Fibroblast of villous mesenchyme (primary cell): Measurements from ENCODE around the gene RTKN2. TPM values are rescaled to one million over a fixed set of nuclear protein-coding genes. Genes with fewer than 3 reads are reported as not detected.
A peak's percentile ranks its signal among the peaks of the same experiment; 100 is the strongest.

ENCODE experiments used
- DNase-seq: peaks from one replicate; pipeline ENCODE4 v3.0.0-alpha.2; 2010; ENCODE audit warnings: low read depth
- H3K4me3 ChIP-seq: 2 replicates; pipeline ENCODE4 v1.5.1; 2011; ENCODE audit warnings: low read depth, mild to moderate bottlenecking, low read length
- total RNA-seq: library from RNA; depleted of rRNA; stranded (reverse); fragments of >200 nt; gene quantifications from 2 replicates; pipeline ENCODE4 v1.2.3, GENCODE V29; 2012
- TF ChIP-seq, protein P1 (sequence below): IDR thresholded peaks from 2 replicates; pipeline ENCODE4 v1.5.1; 2012; ENCODE audit warnings: low read depth, mild to moderate bottlenecking, low read length; ENCODE audit not compliant: insufficient read depth

Gene RTKN2
- total RNA-seq, 1 donor, result 15.1 TPM

DNA sequence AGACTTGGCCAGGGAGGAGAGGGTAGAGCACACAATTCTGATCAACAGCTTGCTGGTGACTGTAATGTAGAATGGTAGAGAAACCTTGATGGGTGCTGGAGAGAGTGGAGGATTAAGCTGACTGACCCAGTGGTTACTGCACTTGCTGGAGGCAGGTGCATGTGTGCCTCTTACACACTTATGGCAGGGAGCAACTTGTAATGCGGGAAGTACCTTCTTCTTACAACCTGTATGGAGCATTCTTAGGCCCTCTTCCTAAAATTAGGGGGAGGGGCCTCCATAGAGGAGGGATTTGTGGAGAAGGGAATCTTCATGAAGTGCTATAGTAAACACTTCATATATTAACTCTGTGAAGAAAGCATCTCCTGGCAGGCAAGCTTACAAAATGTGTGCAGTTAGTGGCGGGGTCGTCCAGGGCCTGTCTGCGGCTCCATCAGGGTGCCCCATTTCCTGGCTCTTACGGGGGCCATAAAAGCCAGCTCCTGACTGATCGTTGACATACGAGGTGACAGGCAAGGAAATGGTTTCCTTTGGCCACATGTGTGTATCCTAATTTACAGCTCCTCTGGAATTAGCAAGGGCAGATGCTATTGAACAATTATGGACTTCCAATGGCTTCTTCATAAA lies 113.5 kb downstream of the RTKN2 start:
- TF ChIP-seq, protein P1, sequence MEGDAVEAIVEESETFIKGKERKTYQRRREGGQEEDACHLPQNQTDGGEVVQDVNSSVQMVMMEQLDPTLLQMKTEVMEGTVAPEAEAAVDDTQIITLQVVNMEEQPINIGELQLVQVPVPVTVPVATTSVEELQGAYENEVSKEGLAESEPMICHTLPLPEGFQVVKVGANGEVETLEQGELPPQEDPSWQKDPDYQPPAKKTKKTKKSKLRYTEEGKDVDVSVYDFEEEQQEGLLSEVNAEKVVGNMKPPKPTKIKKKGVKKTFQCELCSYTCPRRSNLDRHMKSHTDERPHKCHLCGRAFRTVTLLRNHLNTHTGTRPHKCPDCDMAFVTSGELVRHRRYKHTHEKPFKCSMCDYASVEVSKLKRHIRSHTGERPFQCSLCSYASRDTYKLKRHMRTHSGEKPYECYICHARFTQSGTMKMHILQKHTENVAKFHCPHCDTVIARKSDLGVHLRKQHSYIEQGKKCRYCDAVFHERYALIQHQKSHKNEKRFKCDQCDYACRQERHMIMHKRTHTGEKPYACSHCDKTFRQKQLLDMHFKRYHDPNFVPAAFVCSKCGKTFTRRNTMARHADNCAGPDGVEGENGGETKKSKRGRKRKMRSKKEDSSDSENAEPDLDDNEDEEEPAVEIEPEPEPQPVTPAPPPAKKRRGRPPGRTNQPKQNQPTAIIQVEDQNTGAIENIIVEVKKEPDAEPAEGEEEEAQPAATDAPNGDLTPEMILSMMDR, result no peak
- H3K4me3 ChIP-seq, result no peak overlapping the region

DNA sequence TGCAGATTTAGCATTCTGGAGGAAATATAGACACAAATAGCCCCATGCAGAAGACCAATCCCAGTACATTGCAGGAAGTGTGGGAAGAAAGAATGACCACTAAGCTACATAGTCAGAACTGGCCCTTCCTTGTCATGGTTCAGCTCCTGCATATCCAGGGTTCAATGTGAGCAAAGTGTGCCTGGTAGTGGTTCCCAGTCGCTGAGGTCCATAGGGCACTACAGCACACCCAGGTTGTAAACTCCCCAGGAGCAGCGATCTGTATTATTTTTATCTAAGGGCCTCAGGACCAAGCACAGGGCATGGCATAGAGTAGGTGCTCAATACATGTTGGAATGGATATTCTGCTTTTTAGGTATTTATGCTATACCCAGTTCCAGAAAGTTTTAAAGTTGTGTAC lies 114.4 kb downstream of the RTKN2 start:
- no peak for DNase-seq
- no peak overlapping the region for H3K4me3 ChIP-seq
- TF ChIP-seq, protein P1, result no peak

More for the DNA sequence above, 113.5 kb downstream of the RTKN2 start:
- no peak for DNase-seq

DNA sequence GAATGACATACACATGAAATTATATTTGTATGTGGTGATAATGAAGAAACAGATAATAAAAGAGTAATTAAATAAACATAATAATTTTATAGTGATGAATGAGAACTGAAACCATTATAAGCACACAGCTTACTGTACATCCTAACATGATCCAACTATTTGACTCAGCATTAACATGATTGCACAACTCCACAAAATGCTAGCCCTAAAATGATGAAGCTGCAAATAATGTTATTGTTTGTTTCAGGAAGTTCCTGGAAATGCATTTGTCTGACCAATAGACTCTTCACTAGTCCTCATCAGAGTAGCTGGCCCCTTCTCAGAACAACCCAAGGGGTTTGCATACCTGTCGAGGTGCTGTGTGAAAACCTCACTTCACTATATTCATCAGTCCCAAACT lies 115.5 kb downstream of the RTKN2 start:
- TF ChIP-seq, protein P1, result no peak
- peak; percentile 75 for DNase-seq
- no peak overlapping the region for H3K4me3 ChIP-seq

DNA sequence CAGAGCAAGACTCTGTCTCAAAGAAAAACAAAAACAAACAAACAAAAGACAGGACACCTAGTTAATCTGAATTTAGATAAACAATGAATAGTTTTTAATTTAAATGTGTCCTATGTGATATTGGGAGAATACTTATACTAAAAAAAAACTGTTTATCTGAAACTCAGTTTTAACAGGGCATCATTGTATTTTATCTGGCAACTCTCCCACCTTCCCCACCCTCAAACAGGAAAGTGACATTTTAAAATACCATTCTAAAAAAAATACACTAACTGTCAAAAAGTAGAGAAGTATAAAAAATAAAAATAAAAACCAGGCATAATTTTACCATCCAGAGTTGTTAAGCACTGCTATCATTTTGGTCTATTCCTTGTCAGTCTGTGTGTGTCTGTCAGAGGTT lies 119.0 kb downstream of the RTKN2 start:
- TF ChIP-seq, protein P1, result no peak
- H3K4me3 ChIP-seq, result no peak overlapping the region
- DNase-seq, result no peak

DNA sequence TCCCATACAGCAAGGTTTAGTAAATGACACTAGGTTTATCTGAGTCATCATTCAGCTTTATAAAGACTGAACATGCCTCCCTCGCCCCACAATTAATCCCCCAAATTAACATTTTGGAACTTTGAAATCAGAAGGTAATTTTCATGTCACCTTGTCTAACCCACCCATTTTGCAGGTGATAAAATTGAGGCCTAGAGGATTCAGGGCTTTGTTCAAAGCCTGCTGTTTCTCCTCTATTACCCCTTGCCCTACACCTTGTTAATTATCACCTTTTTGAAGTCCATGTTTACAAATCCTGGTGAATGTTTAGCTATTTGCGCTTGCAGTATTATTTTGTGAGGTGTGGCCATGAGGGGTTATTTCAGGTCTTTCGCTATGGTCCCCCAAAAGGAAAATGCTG lies 120.5 kb downstream of the RTKN2 start:
- H3K4me3 ChIP-seq, result no peak overlapping the region
- no peak for DNase-seq
- TF ChIP-seq, protein P1, result no peak

DNA sequence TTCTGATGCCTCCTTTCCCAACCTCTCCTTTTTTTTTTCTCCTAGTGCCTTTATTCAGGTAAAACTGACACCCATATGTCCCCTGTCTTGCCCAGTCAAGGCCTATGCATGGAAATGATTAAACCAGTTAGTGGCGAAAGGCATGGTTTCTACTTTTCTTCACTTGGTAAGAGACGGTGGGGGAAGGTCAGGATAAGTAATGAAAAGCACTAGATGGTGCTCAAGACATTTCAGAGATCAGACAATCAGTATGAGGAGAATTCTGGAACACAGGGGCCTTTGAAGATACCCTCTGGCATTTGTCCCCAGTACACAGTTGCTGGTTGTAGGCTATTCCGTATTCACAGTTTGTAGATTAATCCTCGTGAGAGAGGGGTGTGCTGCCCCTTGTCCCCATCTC lies 121.2 kb downstream of the RTKN2 start:
- DNase-seq, result no peak
- no peak overlapping the region for H3K4me3 ChIP-seq
- TF ChIP-seq, protein P1, result no peak

DNA sequence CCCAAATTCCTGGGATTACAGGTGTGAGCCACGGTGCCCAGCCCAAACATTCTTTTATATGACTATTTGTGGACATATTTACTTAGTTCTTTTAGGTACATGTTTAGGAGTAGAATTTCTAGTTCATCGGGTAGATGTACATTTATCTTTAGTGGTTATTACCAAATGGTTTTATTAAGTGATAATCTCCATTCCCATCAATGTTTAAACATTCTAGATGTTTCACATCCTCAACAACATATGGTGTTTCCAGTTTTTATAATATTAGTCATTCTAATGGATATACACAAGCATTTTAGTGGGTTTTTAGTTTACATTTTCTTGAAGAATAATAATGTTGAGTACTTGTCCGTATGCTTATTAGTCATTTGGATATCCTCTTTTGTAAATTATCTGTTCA lies 131.7 kb downstream of the RTKN2 start:
- H3K4me3 ChIP-seq, result no peak overlapping the region
- TF ChIP-seq, protein P1, result no peak
- peak; percentile 93 for DNase-seq
